CD4-positive, alpha-beta T cell treated with Interleukin-10 for 1 hour (primary cell): ENCODE results near the gene TBC1D28.
"Not testable (repeated sequence)": the region's sequence is repeated elsewhere in the genome, so short reads cannot be mapped to it uniquely, and the experiment has no call there.

Experiments used
- DNase-seq: peaks from one replicate; pipeline ENCODE4 v3.0.0-alpha.2; 2020

Gene TBC1D28

GRCh38 chr17:18644291-18644690 lies at the start of gene TBC1D28:
TBC1D28 (minus strand) TSS chr17:18644391; CDS start chr17:18641352, 3,039 bp downstream.
- not testable (repeated sequence) for DNase-seq

GRCh38 chr17:18682668-18683067 lies 38.5 kb upstream of the TBC1D28 start:
- DNase-seq = not testable (repeated sequence)

- peak; percentile 87 for DNase-seq
Measured at GRCh38 chr17:18681767-18682571, 37.8 kb upstream of the TBC1D28 start, which contains the start of gene FOXO3B. FOXO3B (minus strand) TSS chr17:18682314; CDS start chr17:18681651, 663 bp downstream.

GRCh38 chr17:18677381-18677780 lies 33.2 kb upstream of the TBC1D28 start:
- DNase-seq = not testable (repeated sequence)

- not testable (repeated sequence) for DNase-seq
Measured at GRCh38 chr17:18676928-18677327, 32.7 kb upstream of the TBC1D28 start.

GRCh38 chr17:18672395-18673227 lies 28.4 kb upstream of the TBC1D28 start:
- DNase-seq = not testable (repeated sequence)

GRCh38 chr17:18668625-18669024 lies 24.4 kb upstream of the TBC1D28 start:
- not testable (repeated sequence) for DNase-seq

GRCh38 chr17:18667535-18667934 lies 23.3 kb upstream of the TBC1D28 start:
- DNase-seq = not testable (repeated sequence)

GRCh38 chr17:18666326-18666725 lies 22.1 kb upstream of the TBC1D28 start:
- DNase-seq = not testable (repeated sequence)

- DNase-seq = not testable (repeated sequence)
Measured at GRCh38 chr17:18661924-18662624, 17.9 kb upstream of the TBC1D28 start.

GRCh38 chr17:18650094-18650493 lies 5.9 kb upstream of the TBC1D28 start:
- not testable (repeated sequence) for DNase-seq

GRCh38 chr17:18643124-18643523 lies 1.1 kb downstream of the TBC1D28 start:
- not testable (repeated sequence) for DNase-seq

- not testable (repeated sequence) for DNase-seq
Measured at GRCh38 chr17:18638357-18638756, 5.8 kb downstream of the TBC1D28 start.

- not testable (repeated sequence) for DNase-seq
Measured at GRCh38 chr17:18636237-18636636, 8.0 kb downstream of the TBC1D28 start.

- not testable (repeated sequence) for DNase-seq
Measured at GRCh38 chr17:18635773-18636172, 8.4 kb downstream of the TBC1D28 start.

- DNase-seq = not testable (repeated sequence)
Measured at GRCh38 chr17:18634550-18635263, 9.5 kb downstream of the TBC1D28 start.

GRCh38 chr17:18626152-18626870 lies 17.9 kb downstream of the TBC1D28 start:
- no peak for DNase-seq

GRCh38 chr17:18625509-18626104 lies 18.6 kb downstream of the TBC1D28 start:
- peak; percentile 97 for DNase-seq

- DNase-seq = not testable (repeated sequence)
Measured at GRCh38 chr17:18624862-18625501, 19.2 kb downstream of the TBC1D28 start.

GRCh38 chr17:18617613-18618012 lies 26.6 kb downstream of the TBC1D28 start:
- not testable (repeated sequence) for DNase-seq
